Glomerular visceral epithelial cell (primary cell): Measurements from ENCODE around the gene AUTS2.
"Not testable (repeated sequence)": the region's sequence is repeated elsewhere in the genome, so short reads cannot be mapped to it uniquely, and the experiment has no call there.

Experiments
- DNase-seq: peaks from one replicate; pipeline ENCODE4 v3.0.0-alpha.2; 2016; ENCODE audit errors: extremely low spot score

The AUTS2 gene

DNA sequence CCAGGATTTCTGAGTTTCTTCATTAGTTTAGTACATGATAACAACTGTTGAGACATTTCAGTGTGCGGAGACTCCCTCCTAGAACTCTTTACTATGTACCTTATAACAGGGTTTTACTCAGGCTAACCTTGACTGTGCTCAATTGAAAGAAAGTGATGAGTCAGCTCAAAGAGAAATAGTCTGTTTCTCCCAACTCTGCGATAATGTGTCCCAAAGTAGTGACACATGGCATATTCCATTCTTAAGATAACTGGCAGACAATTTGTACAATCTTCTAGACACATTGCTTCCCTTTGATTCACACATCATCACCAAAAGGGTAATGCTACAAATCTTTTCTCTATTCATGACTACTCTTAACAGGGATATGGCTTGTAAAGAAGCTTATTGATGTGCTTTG is 645.2 kb downstream of the AUTS2 start:
- no peak for DNase-seq

DNA sequence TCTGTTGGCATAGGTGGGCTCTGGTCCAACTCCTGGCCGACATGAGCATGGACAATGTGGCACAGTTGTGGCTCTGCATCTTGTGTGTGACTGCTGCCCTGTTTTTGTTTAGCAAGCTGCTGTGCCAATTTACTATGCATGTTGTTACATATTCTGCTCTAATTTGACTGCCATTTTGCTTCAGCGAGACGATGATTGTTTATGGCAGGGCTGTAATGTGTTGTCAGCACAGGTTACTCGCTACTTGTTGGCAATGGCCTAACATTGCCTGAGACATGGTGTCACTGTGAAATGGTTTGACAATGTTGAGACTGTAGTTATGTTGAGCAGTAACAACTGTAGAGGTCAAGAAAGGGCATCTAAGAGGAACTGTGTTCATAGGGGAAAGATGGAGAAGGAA is 659.6 kb downstream of the AUTS2 start:
- DNase-seq, result no peak

- DNase-seq, result no peak
These were observed 661.2 kb downstream of the AUTS2 start for GRCh38 chr7:70259502-70259901.

GRCh38 chr7:70263471-70264255 is 665.4 kb downstream of the AUTS2 start:
- no peak for DNase-seq

DNA sequence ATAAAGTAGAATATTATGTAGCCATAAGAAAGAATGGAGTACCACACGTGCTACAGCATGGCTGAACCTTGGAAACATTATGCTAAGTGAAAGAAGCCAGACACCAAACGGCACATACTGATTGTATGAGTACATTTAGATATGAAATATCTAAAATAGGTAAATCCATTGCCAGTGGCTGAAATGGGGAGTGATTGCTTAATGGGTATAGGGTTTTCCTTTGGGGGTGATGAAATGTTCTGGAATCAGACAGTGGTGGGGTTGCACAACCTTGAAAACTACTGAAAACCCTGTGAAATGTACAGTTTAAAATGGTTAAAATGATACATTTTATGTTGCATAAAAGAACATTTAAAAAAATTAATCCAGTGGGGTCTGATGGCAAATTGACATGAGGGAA is 667.9 kb downstream of the AUTS2 start:
- DNase-seq, result no peak

DNA sequence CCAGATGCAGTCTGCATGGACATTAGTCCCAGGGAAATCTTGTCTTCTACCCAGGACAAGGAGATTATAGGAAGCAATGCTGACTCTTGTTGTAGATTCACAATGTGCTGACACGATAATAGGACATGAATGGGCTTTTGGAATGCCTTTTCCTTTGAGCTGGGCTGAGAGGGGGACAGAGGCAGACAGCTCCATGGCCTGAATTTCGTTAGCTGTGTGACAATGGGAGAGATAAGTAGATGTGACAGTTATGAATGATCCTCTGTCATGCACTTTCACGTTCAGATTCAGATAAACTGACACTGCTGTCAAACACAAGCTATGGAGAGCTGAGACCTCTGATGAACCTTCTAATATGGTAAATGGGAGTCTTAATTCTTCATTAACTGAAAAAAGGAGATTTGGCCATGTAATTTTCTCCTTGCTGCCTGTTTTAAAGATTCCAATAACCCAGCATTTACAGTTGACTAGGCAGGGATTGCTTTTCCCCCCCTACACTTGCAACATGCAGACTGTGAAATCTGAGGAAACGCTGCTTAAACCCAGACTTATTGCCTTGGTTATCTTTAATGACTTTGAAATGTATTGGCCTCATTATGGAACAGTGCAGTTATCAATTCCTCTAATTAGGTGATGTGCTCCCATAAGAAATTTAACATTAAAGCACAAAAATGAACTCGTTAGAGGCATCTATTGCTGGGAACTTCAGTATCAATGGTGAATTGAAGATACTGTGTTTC is 669.3 kb downstream of the AUTS2 start:
- no peak for DNase-seq

GRCh38 chr7:70268179-70268578 is 669.9 kb downstream of the AUTS2 start:
- no peak for DNase-seq

GRCh38 chr7:70270149-70270548 is 671.9 kb downstream of the AUTS2 start:
- DNase-seq, result no peak

DNA sequence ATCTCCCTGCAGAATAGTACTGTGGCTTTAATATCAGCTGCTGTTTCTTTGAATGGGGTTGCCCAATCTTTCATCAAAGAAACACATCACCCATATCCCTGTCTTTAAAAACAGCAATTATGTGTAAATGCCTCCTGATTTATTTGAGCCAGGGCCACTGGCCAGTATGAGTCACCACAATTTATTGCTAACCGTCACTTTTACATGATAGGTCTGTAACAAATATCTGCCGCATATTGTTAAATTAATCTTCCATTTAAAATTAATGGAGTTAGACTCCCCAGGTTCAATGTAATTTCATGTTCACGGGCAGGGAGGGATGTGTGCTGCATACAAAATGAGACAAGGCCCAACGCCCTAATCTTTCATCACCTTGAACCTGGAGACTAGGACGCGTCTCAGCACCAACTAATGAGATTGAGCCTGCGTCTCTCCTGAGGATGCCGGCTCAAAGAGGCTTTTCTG is 673.4 kb downstream of the AUTS2 start:
- DNase-seq, result no peak

- DNase-seq, result not testable (repeated sequence)
These were observed 677.3 kb downstream of the AUTS2 start for GRCh38 chr7:70275570-70275969.

DNA sequence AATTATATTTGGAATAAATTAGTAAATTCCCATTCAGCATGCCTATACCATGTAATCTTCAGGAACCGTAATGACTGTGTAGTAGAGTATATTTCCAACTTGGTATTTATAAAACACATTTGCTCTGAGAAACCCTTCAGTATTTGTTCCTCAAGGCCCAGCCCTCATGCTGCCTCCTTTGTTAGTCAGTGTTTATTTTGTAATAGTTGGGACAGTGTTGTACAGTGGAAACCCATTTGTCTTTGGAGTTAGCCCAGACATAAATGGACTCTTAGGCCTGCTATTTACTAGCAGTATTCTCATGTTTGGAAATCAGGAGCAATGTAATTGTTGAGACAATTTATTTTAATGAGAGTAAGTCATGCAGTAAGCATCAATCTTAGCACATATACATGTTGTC is 686.9 kb downstream of the AUTS2 start:
- no peak for DNase-seq

DNA sequence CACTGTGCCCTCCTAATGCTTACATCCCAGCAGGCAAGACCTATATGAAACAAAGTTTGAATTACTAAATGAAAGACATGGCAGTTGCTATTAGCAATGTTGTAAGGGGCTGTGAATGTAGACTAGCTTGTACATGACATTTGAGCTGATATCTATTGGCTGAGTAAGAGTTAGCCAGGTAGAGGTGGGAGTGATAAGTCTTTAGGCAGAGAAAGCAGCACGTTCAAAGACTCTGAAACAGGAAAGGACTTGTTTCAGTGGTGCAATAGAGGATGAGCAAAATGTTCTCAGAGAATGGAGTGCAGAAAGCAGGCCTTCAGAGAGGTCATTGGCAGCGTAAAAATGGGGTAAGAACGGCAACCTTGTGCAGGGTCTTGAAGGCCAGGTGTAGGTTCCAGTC is 687.6 kb downstream of the AUTS2 start:
- no peak for DNase-seq

DNA sequence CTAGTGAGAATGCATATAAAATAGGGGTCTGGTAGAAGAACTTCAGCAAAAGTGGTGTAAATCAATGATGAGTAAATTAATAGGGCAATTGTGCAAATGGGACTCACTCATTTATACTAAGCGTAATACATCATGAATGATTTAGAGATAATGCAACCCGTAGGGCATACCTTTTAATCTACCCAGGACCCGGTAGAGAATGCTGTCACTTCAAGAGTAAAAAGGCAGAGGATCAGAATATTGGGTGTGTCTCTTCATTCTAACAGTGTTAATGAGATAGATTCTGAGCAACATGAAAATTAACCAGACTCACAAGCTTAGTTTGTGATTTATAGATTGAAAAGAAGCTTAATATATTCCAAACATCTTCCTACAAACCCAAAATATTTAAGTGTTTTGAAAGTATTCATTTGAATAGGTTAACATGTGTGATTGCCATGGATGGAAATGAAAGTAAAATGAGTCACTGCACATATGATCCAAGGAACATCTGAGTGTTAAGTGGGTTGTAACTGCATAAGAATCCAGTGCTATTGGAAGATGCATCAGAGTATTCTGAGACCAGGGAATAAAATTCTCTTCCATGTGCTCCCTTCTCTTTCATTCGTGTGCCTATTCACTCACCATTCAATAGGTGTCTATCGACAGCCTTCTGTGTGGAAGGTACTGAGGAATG is 690.6 kb downstream of the AUTS2 start:
- DNase-seq, result no peak

GRCh38 chr7:70292716-70293115 is 694.4 kb downstream of the AUTS2 start:
- no peak for DNase-seq

GRCh38 chr7:70294211-70294911 is 696.1 kb downstream of the AUTS2 start:
- DNase-seq, result no peak

DNA sequence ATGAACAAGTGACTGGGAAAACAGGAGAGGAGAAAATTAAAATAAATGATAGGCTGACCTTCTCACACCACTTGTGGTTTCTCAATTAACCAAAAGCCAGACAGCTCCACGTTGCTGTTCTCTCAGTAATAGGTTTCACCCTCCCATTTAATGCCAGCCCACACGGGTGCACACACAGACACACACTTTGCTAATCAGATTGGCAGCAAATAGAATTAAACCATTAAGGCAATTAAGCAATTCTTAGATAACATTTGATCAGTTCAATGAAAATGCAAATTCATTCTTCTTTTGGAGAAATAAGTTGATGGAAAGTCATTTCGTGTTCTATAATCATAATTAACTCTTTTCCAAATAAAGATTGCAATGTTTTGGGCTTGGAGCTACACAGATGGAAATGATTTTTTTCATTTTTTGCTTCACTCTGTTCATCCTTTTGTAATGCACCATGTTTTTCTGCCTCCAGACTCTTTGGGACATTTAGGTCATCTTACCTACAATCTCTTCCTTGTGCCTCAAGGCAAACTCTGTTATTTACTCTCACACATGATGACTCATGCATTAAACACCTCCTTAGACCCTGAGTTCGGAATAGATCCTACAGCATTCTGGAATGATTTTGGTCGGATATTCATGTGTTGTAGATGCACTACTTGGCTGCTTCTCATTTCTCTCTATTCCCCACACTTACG is 700.7 kb downstream of the AUTS2 start:
- DNase-seq, result no peak

DNA sequence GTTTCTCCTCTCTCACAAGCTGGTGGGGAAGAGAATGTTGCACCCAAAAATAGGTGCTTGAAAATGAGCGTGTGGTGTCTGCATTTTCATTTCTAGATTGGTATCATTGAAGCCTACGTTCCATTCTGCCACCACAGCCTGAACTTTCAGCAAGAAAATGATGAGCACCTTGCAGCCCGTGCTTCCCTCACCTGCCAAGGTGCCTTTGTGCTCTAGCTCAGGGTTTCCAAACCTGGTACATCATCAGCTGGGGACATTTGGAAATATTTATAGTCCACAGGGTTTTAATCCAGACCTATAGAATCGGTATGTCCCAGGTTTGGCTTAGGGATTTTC is 701.2 kb downstream of the AUTS2 start:
- no peak for DNase-seq

DNA sequence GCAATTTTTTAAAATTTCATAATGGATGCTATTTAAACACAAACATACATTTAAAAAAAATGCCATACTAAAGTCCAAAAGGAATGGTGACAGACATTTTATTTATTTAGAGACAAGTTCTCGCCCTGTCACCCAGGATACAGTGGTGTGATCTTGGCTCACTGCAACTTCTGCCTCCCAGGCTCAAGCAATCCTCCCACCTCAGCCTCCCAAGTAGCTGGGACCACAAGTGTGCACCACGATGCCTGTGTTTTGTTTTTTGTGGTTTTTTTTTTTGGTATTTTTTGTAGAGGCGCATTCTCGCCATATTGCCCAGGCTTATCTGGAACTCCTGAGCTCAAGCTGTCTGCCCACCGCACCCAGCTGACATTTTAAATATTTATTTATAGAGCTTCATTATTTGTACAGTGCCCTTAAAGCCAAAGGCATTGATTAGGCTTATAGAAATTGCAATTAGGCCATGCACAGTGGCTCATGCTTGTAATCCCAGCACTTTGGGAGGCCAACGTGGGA is 703.5 kb downstream of the AUTS2 start:
- DNase-seq, result no peak

- DNase-seq, result no peak
These were observed 705.0 kb downstream of the AUTS2 start for GRCh38 chr7:70303309-70303708.

GRCh38 chr7:70303780-70304179 is 705.5 kb downstream of the AUTS2 start:
- no peak for DNase-seq

DNA sequence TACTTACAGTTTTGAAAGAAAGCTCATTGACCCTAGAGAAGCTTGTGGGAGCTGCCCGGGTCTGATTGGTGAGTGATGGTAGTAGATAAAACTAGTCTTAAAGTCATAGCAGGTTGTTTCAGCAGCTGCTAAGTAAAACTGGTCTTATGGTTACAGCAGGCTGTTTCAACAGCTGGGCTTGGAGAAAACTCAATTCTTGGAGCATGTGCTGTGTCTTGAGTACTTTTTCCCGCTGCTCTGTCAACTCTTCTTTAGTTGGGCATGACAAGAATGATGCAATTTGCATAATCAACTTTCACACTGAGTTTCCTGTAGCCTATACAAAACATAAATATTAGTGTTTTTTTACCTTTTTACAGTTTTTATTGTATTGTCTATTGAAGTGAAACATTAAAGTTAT is 707.9 kb downstream of the AUTS2 start:
- no peak for DNase-seq
